AG09309 (cell line): ENCODE data around the gene RP2.

Source experiments
- DNase-seq: peaks from one replicate; pipeline ENCODE4 v3.0.0-alpha.2; 2010; ENCODE audit warnings: low read depth
- H3K4me3 ChIP-seq: 2 replicates; pipeline ENCODE4 v1.5.1; 2011; ENCODE audit warnings: mild to moderate bottlenecking, low read depth, low read length, moderate library complexity; ENCODE audit not compliant: control insufficient read depth
- TF ChIP-seq, protein P1 (sequence below): IDR thresholded peaks from 2 replicates; pipeline ENCODE4 v1.5.1; 2011; ENCODE audit warnings: mild to moderate bottlenecking, low read depth, low read length, inconsistent platforms; ENCODE audit not compliant: insufficient read depth, control insufficient read depth; ENCODE audit errors: missing control alignments

The RP2 gene

DNA sequence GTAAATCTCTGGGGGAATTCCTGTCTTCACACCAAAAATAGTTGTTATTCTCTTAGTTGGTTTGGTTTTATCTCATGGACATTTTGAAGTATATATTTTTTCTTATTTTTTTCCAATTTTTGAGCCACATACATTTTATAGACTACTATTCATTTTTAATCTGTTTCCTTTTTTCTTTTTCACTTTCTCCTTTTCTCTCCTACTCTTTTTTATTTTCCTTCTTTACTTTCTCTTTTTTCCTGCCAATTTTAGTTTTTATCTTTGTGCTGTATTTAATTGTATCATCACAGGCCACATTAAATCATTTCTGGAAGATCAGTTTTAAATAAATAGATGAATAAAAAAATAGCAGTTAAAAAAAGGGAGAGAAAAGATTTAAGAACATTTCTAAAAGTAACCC lies 61.4 kb downstream of the RP2 start:
- TF ChIP-seq, protein P1, sequence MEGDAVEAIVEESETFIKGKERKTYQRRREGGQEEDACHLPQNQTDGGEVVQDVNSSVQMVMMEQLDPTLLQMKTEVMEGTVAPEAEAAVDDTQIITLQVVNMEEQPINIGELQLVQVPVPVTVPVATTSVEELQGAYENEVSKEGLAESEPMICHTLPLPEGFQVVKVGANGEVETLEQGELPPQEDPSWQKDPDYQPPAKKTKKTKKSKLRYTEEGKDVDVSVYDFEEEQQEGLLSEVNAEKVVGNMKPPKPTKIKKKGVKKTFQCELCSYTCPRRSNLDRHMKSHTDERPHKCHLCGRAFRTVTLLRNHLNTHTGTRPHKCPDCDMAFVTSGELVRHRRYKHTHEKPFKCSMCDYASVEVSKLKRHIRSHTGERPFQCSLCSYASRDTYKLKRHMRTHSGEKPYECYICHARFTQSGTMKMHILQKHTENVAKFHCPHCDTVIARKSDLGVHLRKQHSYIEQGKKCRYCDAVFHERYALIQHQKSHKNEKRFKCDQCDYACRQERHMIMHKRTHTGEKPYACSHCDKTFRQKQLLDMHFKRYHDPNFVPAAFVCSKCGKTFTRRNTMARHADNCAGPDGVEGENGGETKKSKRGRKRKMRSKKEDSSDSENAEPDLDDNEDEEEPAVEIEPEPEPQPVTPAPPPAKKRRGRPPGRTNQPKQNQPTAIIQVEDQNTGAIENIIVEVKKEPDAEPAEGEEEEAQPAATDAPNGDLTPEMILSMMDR: no peak
- DNase-seq: no peak
- no peak overlapping the region for H3K4me3 ChIP-seq

DNA sequence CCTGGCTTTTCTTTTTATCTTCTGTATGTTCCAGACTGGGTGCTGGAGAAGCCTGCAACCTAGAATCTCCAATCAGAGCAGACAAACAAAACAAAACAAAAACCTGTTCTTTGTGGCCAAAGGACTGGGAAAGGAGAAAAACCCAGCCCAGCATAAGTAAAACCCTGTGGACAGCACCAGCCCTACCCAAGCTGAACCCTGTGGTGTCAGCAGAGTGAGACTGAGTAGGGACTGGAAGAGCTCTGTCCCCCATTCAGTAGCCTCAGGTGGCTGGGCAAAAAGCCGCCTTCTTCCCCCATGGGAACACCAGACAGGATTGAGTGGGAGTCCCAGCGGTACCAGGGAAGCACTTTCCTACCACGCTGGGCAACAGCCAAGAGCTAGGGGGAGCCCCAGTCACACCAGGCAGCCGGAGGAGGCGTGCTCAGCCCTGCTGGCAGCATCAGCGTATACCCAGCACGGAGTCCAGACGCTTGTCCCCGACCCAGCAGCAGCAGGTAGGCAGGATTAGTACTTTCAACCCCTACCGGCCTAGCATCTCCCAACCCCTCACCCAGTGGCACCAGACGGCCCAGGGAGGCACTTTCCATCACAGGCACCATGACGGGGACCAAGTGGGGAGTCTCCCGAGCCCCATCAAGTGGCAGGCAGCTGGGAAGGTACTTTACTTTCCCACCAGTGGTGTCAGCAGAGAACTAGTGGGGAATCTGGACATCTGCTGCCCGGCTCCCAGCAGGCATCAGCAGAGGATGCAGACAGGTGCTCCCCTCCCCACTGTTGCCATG lies 66.8 kb downstream of the RP2 start:
- peak overlapping the region; percentile 70 for H3K4me3 ChIP-seq
- peak; percentile 14 for DNase-seq
- TF ChIP-seq, protein P1: peak; percentile 54

DNA sequence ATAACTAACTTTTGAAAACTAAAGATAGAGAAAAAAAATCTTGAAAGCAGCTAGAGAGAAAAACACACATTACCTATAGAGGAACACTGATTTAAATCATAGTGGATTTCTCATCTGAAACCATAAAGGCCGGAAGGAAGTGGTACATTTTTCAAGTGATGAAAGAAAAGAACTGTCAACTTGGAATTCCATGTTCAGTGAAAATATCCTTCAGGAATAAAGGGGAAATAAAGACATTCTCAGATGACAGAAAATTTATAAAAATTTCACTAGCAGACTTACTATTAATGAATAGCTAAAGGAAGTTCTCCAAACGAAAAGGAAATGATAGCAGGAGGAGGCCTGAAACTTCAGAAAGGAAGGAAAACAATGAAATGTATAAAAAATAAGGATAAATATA lies 67.8 kb downstream of the RP2 start:
- no peak overlapping the region for H3K4me3 ChIP-seq
- TF ChIP-seq, protein P1: no peak
- DNase-seq: no peak

DNA sequence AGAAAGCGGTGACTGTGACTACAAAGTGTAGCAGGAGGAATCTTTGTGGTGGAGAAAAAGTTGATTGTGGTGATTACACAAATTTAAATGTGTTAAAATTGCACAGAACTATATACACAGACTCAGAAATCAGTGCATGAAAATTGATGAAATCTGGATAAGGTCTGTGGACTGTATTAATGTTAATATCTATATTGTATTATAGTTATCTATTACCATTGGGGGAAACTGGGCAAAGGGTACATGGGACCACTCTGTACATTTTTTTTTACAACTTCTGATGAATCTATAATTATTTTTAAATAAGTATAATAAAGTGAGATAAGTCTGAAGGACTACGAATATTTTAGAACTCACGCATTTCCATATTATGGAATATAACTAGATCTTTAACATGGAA lies 73.6 kb downstream of the RP2 start:
- H3K4me3 ChIP-seq: no peak overlapping the region
- TF ChIP-seq, protein P1: no peak
- no peak for DNase-seq

DNA sequence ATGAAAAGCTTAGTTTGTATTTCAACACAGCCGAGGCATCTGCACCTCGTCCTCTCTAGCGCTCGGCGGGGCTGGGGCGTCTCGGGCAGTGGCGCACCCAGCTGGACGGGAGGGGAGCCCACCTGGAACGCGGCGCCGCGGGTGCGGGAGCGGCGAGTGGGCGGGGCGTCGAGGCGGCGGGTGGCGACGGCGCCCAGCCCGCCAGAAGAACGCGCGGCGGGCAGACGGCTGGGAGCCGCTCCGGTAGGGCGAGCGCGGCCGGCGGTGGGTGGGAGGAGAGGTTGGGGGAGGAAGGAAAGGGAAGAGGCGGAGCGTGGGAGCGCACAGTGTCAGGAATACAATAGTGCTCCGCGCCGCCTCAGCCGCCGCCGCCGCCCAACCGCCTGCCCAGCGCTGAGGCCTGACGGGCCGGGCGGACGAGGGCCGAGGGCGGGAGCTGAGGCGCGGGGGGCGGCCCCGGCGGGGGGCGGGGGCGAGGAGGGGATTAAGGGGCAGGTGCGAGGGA lies 75.3 kb downstream of the RP2 start, which contains the start of gene JADE3:
Gene JADE3, plus strand, starts transcription at position 324 of the 505 bp plus-strand sequence. CDS start 72,474 bp downstream, outside the sequence.
- H3K4me3 ChIP-seq: peak within 1 kb of the TSS; percentile 70
- DNase-seq: no peak
- TF ChIP-seq, protein P1: no peak

DNA sequence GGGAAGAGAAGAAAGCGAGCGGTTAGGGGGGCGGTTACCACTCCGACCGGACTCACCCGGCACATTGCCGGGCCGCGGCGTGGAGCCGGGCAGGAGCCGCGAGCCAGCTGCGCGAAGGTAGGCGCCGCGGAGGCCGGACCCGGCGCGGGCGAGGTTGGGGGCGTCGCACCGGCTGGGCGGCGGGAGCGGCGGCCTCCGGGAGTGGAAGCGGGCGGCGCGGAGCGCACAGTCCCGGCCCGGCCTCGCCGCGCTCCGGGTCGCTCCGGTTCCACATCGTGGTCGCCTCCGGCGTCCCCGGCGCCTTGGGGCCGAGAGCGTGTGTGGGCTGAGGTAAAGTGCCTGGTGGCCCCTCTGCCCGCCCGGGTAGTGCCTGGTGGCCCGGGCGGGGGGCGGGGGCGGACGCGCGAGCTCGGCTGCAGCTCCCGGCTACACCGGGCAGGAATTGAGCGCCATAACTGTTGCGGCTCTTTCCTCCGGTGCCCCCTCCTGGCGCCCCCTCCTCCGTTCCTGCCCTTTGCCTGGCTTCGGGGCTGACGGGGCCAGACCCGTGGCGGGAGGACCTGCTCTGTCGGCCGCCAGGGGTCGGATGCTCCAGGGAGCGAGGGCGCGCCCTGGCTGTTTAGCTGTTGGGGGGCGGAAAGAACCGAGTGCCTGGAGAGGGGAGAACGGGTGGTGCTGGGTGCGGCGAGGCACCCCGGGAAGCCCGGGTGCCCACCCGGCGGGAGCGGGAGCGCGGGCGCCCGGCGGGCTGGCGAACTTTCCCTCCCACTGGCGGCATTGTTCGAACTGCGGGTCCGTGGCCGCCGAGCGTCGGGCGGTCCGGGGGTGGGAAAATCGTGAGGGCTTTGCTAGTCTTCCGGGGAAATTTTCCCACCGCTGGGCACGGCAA lies 76.0 kb downstream of the RP2 start:
- TF ChIP-seq, protein P1: peak; percentile 61
- H3K4me3 ChIP-seq: peak overlapping the region; percentile 70
- DNase-seq: no peak
